ENCODE measurements around the gene SCMH1.

DNA sequence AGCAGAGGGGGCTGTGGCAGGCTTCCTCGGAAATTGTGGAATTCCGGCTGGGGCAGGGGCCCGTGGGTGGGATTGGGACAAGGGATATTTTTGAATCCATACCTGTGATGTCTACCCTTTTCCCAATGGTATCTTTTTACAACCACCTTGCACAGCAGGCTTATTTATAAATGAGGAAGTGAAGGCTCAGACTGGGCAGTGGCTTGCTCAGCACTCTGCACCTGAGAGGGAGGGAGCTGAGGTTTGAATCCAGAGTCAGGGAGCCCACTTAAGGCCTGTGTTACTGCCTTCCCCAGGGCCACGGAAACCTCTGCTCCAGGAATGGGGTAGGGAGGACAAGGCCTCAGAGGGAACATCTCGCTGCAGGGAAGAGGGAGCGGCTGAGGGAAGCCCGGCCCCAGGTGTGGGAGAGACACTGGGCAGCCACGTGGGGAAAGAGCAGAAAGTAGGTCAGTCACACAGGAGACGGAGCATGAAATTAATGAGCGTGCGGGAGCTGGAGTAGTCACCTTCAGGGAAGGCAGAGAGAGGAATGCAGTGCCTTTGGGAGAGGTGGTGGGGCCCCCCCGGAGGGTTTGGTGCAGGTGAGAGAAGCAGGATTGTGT lies 35.4 kb upstream of the SCMH1 start:
- TF ChIP-seq POLR2AphosphoS5 (IDR thresholded peaks at IDR 0.05; ENCODE audit: low read depth, low read length) (no peak), POLR2A (IDR thresholded peaks at IDR 0.05; ENCODE audit: low read depth, low read length) (no peak), TAF1 (IDR thresholded peaks at IDR 0.05; ENCODE audit: borderline replicate concordance, low read depth, low read length) (no peak)
